Suprapubic skin (tissue), 4 donors: ENCODE results near the gene CLPX. TPM values are rescaled to one million over a fixed set of nuclear protein-coding genes. Genes with fewer than 3 reads are reported as not detected.

Experiments
- DNase-seq, 2 donors: peaks; one replicate each; pipeline ENCODE4 v3.0.0-alpha.2; 2019; ENCODE audit warnings: low spot score in 2 of 2
- H3K27ac ChIP-seq: fragments of 200-600 bp; sonication (generic); one replicate; pipeline ENCODE4 v1.5.1; 2019
- H3K27me3 ChIP-seq: fragments of 200-600 bp; sonication (generic); one replicate; pipeline ENCODE4 v1.5.1; 2019
- H3K36me3 ChIP-seq: fragments of 200-600 bp; sonication (generic); one replicate; pipeline ENCODE4 v1.5.1; 2019
- H3K4me1 ChIP-seq: fragments of 200-600 bp; sonication (generic); one replicate; pipeline ENCODE4 v1.5.1; 2019
- H3K4me3 ChIP-seq: fragments of 200-600 bp; sonication (generic); one replicate; pipeline ENCODE4 v1.5.1; 2019; ENCODE audit warnings: mild to moderate bottlenecking
- H3K9me3 ChIP-seq: fragments of 200-600 bp; sonication (generic); one replicate; pipeline ENCODE4 v1.5.1; 2019
- EP300 ChIP-seq: sonication (generic); formaldehyde crosslinking; IDR thresholded peaks from one replicate; pipeline ENCODE4 v1.6.1; 2017; ENCODE audit warnings: antibody characterized with exemption
- POLR2A ChIP-seq, 2 donors: fragments of 450-650 bp; IDR thresholded peaks; one replicate each; pipeline ENCODE4 v1.6.1; 2017; ENCODE audit warnings: antibody characterized with exemption in 2 of 2, mild to moderate bottlenecking in 2 of 2, moderate library complexity in 2 of 2
- POLR2AphosphoS5 ChIP-seq, 3 donors: sonication (generic); formaldehyde crosslinking; IDR thresholded peaks; one replicate each; pipeline ENCODE4 v1.6.1; 2017; ENCODE audit warnings: antibody characterized with exemption in 3 of 3
- WGBS: methylation state at CpG from one replicate; pipeline ENCODE4 v1.1.5; 2018; 5-methylcytosine and 5-hydroxymethylcytosine counted together
- total RNA-seq, 4 donors: library from RNA; depleted of rRNA; stranded (reverse); fragments of >200 nt; gene quantifications; one replicate each; pipeline ENCODE4 v1.1.0, GENCODE V29; 2016
- TF ChIP-seq, protein P1 (sequence below), 2 donors: fragments of 200-600 bp in 1 of 2; fragments of 450-650 bp in 1 of 2; sonication (generic) in 1 of 2; IDR thresholded peaks; one replicate each; pipeline ENCODE4 v1.5.1; 2016 to 2019; ENCODE audit warnings: antibody characterized with exemption in 2 of 2, mild to moderate bottlenecking in 1 of 2, moderate library complexity in 1 of 2

Gene CLPX
- total RNA-seq, 4 donors from 2014 or later, result 45.5 to 103 (median 58.3) TPM

DNA sequence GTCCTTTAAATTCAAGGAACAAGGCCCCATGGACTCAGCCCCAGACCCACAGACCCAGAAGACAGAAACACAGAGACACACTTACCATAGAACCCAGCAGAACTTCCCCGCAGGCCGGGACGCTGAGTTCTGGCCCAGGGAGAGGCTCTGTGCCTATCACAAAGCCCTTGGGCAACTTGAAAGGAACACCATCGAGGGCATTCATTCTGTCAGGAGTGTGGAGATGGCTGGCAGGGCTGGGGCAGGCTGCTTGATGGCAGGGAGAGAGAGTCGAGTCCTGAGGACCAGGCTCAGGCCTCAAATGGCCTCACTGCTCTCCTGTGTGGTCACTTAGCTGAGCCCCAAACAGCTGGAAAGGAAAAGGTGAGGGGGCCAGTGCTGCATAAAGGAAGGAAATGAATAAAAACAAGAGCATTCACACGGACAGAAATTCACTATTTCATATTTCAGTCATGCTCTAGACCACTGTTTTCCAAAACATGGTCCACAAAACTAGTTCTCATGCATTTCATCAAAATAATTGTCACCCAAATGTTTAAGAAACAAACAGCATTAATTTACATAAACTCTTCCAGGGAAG is 79.0 kb downstream of the CLPX start:
- H3K27me3 ChIP-seq, result no peaks in the 10 kb centered on the region
- peaks cover 30% of the 10 kb centered on the region for H3K36me3 ChIP-seq
- H3K4me3 ChIP-seq, result no peak overlapping the region
- no peaks in the 10 kb centered on the region for H3K4me1 ChIP-seq
- no peaks in the 10 kb centered on the region for H3K9me3 ChIP-seq
- H3K27ac ChIP-seq, result no peak overlapping the region
- TF ChIP-seq EP300, result no peak
- no peak for TF ChIP-seq POLR2AphosphoS5 (IDR thresholded peaks at IDR 0.05)
- TF ChIP-seq, protein P1, sequence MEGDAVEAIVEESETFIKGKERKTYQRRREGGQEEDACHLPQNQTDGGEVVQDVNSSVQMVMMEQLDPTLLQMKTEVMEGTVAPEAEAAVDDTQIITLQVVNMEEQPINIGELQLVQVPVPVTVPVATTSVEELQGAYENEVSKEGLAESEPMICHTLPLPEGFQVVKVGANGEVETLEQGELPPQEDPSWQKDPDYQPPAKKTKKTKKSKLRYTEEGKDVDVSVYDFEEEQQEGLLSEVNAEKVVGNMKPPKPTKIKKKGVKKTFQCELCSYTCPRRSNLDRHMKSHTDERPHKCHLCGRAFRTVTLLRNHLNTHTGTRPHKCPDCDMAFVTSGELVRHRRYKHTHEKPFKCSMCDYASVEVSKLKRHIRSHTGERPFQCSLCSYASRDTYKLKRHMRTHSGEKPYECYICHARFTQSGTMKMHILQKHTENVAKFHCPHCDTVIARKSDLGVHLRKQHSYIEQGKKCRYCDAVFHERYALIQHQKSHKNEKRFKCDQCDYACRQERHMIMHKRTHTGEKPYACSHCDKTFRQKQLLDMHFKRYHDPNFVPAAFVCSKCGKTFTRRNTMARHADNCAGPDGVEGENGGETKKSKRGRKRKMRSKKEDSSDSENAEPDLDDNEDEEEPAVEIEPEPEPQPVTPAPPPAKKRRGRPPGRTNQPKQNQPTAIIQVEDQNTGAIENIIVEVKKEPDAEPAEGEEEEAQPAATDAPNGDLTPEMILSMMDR (IDR thresholded peaks at IDR 0.05), result no peak
- no peak for TF ChIP-seq POLR2A (IDR thresholded peaks at IDR 0.05)
- 78% methylated on average over 6 of the region's 6 CpGs for WGBS
- DNase-seq, result no peak

DNA sequence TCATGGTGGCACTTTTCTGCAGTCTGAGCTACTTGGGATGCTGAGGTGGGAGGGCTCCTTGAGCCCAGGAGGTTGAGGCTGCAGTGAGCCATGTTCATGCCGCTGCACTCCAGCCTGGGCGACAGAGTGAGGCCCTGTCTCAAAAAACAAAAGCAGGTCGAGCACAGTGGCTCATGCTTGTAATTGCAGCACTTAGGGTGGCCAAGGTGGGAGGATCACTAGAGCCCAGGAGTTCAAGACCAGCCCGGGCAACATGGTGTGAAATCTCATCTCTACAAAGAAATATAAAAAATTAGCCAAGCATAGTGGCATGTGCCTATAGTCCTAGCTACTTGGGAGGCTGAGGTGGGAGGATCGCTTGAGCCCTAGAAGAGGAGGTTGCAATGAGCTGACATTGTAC is 80.1 kb downstream of the CLPX start:
- TF ChIP-seq POLR2A (IDR thresholded peaks at IDR 0.05) (no peak), POLR2AphosphoS5 (IDR thresholded peaks at IDR 0.05) (no peak)
- TF ChIP-seq, protein P1 (IDR thresholded peaks at IDR 0.05), result no peak
- Histone ChIP-seq H3K27ac (no peak overlapping the region), H3K9me3 (no peaks in the 10 kb centered on the region), H3K4me3 (no peak overlapping the region), H3K36me3 (peaks cover 37% of the 10 kb centered on the region), H3K27me3 (no peaks in the 10 kb centered on the region), H3K4me1 (no peaks in the 10 kb centered on the region)
- 78% methylated on average over 5 of the region's 5 CpGs for WGBS
- DNase-seq, result no peak

DNA sequence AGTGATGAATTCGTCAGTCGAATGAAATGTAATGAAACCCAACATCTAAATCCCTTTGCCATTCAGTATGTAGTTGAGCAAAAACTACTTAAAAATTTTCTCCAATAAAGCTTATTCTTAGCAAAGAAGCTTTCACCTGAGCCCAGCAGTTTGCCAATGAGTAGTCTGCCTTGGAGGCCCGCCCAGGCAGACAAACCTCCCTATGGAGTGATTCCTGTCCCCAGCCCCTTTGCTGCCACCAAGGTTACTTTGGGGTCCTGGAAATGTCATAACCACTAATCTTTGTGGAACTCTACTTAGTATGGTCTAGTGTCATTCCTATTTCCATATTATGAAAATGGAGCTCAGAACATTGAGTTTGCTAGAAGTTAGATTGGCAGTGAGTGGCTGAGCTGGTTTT is 82.2 kb downstream of the CLPX start:
- no peak for DNase-seq
- Histone ChIP-seq H3K4me1 (no peaks in the 10 kb centered on the region), H3K9me3 (no peaks in the 10 kb centered on the region), H3K4me3 (no peak overlapping the region), H3K36me3 (peaks cover 58% of the 10 kb centered on the region), H3K27me3 (no peaks in the 10 kb centered on the region), H3K27ac (no peak overlapping the region)
- 92% methylated on average over 3 of the region's 3 CpGs for WGBS
- TF ChIP-seq, protein P1 (IDR thresholded peaks at IDR 0.05), result no peak
- TF ChIP-seq POLR2A (IDR thresholded peaks at IDR 0.05), result no peak

DNA sequence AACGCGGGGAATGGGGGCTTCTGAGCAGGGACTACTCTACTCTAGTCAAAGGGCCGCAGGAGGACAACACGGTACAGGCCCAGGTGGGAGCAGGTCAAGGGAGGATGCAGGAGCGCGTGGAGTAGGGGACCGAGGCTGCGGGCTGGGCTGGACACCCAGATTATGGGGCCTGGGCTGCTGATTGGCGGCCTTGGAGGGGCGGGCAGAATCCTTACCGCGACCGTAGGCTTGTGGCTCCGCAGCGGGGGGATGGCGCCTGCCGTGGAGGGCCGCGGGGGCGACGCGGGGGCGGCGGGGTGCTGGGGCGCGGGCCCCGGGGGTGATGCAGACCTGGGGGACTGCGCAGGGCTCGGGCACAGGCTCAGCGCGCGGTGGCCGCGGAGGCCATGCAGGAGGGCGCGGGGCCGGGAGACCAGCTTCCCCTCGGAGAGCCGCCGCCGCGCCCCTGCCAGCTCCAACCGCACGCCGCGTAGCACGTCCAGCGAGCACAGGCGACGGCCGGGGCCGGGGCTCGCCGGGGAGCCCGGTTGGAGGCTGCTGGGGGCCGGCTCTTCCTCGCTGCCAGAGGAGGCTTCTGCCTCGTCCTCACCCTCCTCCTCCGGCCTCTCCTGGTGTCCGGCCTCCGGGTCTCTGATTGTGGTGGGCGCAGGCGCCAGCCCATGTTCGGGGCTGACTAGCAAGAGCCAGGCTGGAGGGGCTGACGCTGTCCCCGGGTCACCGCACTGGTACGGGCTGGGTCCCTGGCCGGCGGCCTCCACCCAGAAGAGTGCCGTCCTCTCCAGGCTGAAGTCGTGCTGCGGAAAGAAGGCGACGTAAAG is 83.0 kb downstream of the CLPX start:
- H3K36me3 ChIP-seq, result peaks cover 63% of the 10 kb centered on the region
- no peaks in the 10 kb centered on the region for H3K9me3 ChIP-seq
- H3K27me3 ChIP-seq, result no peaks in the 10 kb centered on the region
- TF ChIP-seq, protein P1 (IDR thresholded peaks at IDR 0.05), result no peak
- TF ChIP-seq POLR2A (IDR thresholded peaks at IDR 0.05) (no peak), POLR2AphosphoS5 (IDR thresholded peaks at IDR 0.05) (no peak), EP300 (no peak)
- peak in 1 of 2 donors; percentile 56 for DNase-seq
- WGBS, result 82% methylated on average over 44 of the region's 75 CpGs
- H3K4me3 ChIP-seq, result no peak overlapping the region
- H3K4me1 ChIP-seq, result no peaks in the 10 kb centered on the region
- no peak overlapping the region for H3K27ac ChIP-seq

DNA sequence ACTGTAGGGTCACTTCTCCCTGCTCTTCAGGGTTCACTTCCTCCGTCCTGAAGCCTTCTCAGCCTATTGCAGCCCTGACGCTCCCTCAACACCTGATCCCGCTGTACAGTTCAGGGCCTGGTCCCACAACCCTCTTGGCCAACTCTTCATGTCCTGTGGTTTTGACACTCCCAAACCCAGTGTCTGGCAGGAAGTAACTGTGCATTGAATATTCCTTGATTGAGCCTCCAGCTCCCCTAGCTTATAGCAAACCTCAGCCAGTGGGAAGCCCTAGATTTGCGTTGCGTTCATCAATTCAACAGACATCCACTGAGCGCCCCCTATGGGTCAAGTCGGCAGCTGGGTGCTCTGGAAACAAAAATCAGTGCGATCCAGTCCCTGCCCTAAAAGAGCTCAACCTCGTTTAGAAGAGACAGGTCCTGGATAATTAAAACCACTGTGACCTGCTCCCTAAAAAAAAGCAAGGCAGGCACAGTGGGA is 83.7 kb downstream of the CLPX start:
- Histone ChIP-seq H3K27ac (no peak overlapping the region), H3K36me3 (peaks cover 67% of the 10 kb centered on the region), H3K4me3 (no peak overlapping the region), H3K4me1 (no peaks in the 10 kb centered on the region), H3K9me3 (no peaks in the 10 kb centered on the region), H3K27me3 (no peaks in the 10 kb centered on the region)
- DNase-seq, result peak; percentile 69 to 71
- TF ChIP-seq, protein P1 (IDR thresholded peaks at IDR 0.05), result peak; percentile 55 to 64
- no peak for TF ChIP-seq POLR2A (IDR thresholded peaks at IDR 0.05)
- 32% methylated on average over 9 of the region's 9 CpGs for WGBS
